CD4-positive, CD25-positive, alpha-beta regulatory T cell (primary cell): ENCODE measurements around the gene LGR4. TPM values are rescaled to one million over a fixed set of nuclear protein-coding genes. Genes with fewer than 3 reads are reported as not detected.

ENCODE experiments used
- ATAC-seq, 2 donors: fragments of 150-1000 bp; cut with Tn5 transposase; one replicate each; pipeline ENCODE4 v1.10.0; 2021; ENCODE audit warnings: low read depth in 2 of 2, moderate number of reproducible peaks in 2 of 2, moderate library complexity in 1 of 2
- DNase-seq, 3 donors: peaks; one replicate each; pipeline versions ENCODE4 v3.0.0 to v3.0.0-alpha.2; 2012 to 2022; ENCODE audit warnings: mixed read lengths in 1 of 3
- H3K27ac ChIP-seq: one replicate; pipeline ENCODE4 v1.7.0; 2013; ENCODE audit warnings: mild to moderate bottlenecking, low read length; ENCODE audit not compliant: insufficient read depth, poor library complexity, severe bottlenecking
- H3K27me3 ChIP-seq: one replicate; pipeline ENCODE4 v1.7.0; 2013; ENCODE audit warnings: low read length; ENCODE audit not compliant: control insufficient read depth, insufficient read depth
- H3K36me3 ChIP-seq: one replicate; pipeline ENCODE4 v1.7.0; 2013; ENCODE audit warnings: mild to moderate bottlenecking, low read length, moderate library complexity; ENCODE audit not compliant: control insufficient read depth, insufficient read depth
- H3K4me1 ChIP-seq: 2 replicates; pipeline ENCODE4 v1.7.0; 2013; ENCODE audit warnings: mild to moderate bottlenecking, low read length; ENCODE audit not compliant: insufficient read depth, control insufficient read depth, poor library complexity, severe bottlenecking
- H3K4me3 ChIP-seq: one replicate; pipeline ENCODE4 v1.7.0; 2013; ENCODE audit warnings: low read depth, mild to moderate bottlenecking, low read length, moderate library complexity
- H3K9me3 ChIP-seq, 2 experiments: 1 replicate in 1 of 2; 2 replicates in 1 of 2; pipeline ENCODE4 v1.7.0; 2013; ENCODE audit warnings: low read length in 2 of 2, mild to moderate bottlenecking in 1 of 2, moderate library complexity in 1 of 2; ENCODE audit not compliant: control insufficient read depth in 2 of 2
- H3K27ac Mint-ChIP-seq, 3 donors: one replicate each; pipeline ENCODE4 v1.8.0; 2020 to 2022; ENCODE audit warnings: mild to moderate bottlenecking in 3 of 3, mixed read lengths in 3 of 3, moderate library complexity in 2 of 3
- H3K27me3 Mint-ChIP-seq: one replicate; pipeline ENCODE4 v1.8.0; 2022; ENCODE audit warnings: mild to moderate bottlenecking, mixed read lengths
- H3K36me3 Mint-ChIP-seq: one replicate; pipeline ENCODE4 v1.8.0; 2020; ENCODE audit warnings: mixed read lengths
- H3K4me1 Mint-ChIP-seq, 4 donors: one replicate each; pipeline ENCODE4 v1.8.0; 2020 to 2022; ENCODE audit warnings: mixed read lengths in 4 of 4, mild to moderate bottlenecking in 1 of 4
- H3K4me3 Mint-ChIP-seq, 4 donors: one replicate each; pipeline ENCODE4 v1.8.0; 2020 to 2022; ENCODE audit warnings: mild to moderate bottlenecking in 4 of 4, mixed read lengths in 4 of 4, moderate library complexity in 3 of 4
- H3K9me3 Mint-ChIP-seq, 7 donors: one replicate each; pipeline ENCODE4 v1.8.0; 2020 to 2022; ENCODE audit warnings: mixed read lengths in 7 of 7, mild to moderate bottlenecking in 3 of 7, moderate library complexity in 2 of 7
- polyA plus RNA-seq, 4 donors: library from polyadenylated mRNA; unstranded; fragments of 300-500 nt; fragmentation: Illumina TruSeq; gene quantifications; one replicate each; pipeline ENCODE4 v1.2.3, GENCODE V29; 2021
- total RNA-seq: library from RNA; stranded (reverse); gene quantifications from one replicate; pipeline ENCODE4 v1.2.3, GENCODE V29; 2022

LGR4 gene
- total and polyA plus RNA-seq, 5 donors from 2014 or later = 0.27 to 2.7 (median 0.45) TPM; not detected in 1

DNA sequence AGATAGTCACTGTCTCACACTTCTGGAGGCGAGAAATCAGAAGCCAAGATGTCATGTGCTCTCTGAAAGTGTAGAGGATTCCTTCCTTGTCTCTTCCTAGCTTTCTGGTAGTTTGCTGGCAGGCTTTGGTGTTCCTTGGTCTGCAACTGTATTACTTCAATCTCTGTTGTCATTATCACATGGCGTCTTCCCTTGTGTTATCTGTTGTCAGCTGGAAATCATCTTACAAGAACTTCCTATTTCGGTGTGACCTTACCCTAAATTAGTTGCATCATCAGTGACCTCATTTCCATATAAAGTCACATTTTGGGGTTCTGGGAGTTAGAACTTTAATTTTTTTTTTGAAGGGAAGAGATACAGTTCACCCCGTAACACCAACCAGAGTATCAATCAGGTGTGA, 37.3 kb upstream of the LGR4 start:
- Histone ChIP-seq H3K27me3 (no peaks in the 10 kb centered on the region), H3K9me3 (peaks cover 0 to 2% of the 10 kb centered on the region in 2 experiments), H3K27ac (no peak overlapping the region), H3K4me1 (peaks cover 21% of the 10 kb centered on the region), H3K36me3 (no peaks in the 10 kb centered on the region), H3K4me3 (no peak overlapping the region)
- Mint-ChIP-seq H3K4me3 (peak overlapping the region in 2 of 4 donors; percentile 2 to 99), H3K36me3 (no peaks in the 10 kb centered on the region), H3K4me1 (peaks cover 23 to 34% (median 28%) of the 10 kb centered on the region in 4 donors), H3K27ac (no peak overlapping the region), H3K9me3 (peaks cover 0 to 6% (median 0%) of the 10 kb centered on the region in 7 donors), H3K27me3 (no peaks in the 10 kb centered on the region)
- DNase-seq (no peak), ATAC-seq (no peak)

DNA sequence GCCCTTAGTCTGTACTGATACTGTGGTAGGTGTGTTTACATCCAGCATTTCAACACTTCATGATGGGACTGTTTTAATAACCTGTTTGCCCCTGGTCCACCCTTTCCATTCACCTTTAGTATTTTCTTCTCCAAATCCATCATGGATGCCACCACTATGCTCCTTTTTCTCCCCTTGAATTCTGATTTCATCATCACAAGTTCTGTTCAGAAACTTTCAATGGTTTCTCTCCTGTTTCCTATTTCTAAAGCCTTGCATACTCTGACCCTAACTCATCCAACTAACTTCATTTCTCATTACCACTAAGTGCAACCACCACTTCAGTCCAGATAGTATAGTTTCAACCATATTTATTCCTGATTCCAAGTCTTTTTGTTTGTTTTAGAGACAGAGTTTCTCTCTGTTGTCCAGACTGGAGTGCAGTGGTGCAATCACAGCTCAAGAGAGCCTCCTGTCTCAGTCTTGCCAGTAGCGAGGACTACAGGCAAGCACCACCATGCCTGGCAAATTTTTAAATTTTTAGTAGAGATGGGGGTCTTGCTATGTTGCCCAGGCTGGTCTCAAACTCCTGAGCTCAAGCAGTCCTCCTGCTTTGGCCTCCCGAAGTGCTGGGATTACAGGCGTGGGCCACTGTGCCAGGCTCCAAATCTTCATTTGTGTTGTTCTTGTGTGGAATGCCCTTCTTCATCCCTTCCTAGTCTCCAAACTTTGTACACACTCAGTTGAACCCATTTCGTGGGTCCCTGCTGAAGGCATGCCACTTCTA, 35.1 kb upstream of the LGR4 start:
- H3K36me3 Mint-ChIP-seq = no peaks in the 10 kb centered on the region
- Histone ChIP-seq H3K27ac (no peak overlapping the region), H3K27me3 (no peaks in the 10 kb centered on the region), H3K4me1 (peaks cover 25% of the 10 kb centered on the region), H3K4me3 (peak overlapping the region; percentile 98), H3K9me3 (no peaks in the 10 kb centered on the region), H3K36me3 (no peaks in the 10 kb centered on the region)
- no peaks in the 10 kb centered on the region for H3K27me3 Mint-ChIP-seq
- DNase-seq = no peak
- H3K4me1 Mint-ChIP-seq = peaks cover 29 to 53% (median 40%) of the 10 kb centered on the region in 4 donors
- peaks cover 0 to 4% (median 0%) of the 10 kb centered on the region in 7 donors for H3K9me3 Mint-ChIP-seq
- no peak for ATAC-seq
- peak overlapping the region; percentile 98 to 100 (median 99) for H3K4me3 Mint-ChIP-seq
- H3K27ac Mint-ChIP-seq = peak overlapping the region; percentile 97 to 99 (median 98)

DNA sequence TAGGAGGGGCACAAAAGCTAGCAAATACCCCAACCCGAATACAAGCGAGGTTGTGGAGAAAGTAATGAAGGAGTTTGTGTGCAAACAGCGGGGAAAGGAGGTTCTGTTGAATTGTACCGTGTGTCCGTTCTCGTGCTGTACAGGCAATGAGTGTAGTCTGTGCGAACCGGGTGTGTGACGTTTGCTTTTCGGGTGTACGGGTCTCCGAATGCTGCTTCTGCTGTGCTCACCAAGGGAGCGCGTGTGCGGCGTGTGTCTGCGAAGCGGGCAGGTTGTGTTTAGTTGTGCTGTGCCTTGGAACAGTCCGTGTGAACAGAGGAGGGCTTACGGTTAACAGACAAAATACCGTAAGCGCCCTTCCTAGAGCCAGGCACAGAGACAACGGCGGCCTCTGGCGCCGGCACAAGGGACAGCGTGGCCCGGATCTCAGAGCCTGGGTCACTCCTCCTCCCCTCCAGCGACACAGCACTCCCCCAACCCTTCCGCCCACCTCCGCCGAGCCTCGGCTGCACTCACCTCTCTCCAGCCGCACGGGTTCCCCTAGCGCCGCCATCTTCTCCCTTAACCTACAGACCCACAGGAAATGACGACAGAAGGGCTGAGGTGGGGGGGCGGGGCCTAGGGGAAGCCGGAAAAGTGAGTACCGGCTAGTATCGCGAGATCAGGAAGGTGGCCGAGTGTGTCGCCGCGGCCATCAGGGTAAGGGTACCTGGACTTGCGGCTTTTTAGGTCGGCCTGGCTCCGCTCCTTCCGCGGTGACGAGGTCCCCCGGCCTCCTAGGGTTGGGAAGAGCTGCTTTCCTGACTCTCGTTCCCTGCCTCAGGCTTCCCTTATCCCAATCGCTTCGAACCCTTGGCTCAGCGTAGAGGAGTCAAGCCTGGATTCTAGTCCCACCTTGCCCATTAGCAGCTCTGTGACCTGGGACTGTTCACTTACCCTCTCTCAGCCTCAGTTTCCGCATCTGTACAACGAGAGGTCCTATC, 33.9 kb upstream of the LGR4 start, which contains the start of gene LIN7C:
Gene LIN7C (minus strand): TSS at position 570 of the 983 bp plus-strand sequence. CDS start 17 bp downstream, at position 553.
- Mint-ChIP-seq H3K27me3 (no peaks in the 10 kb centered on the region), H3K27ac (peak within 1 kb of the TSS; percentile 97 to 99 (median 98)), H3K4me1 (peaks cover 34 to 65% (median 48%) of the 10 kb centered on the region in 4 donors), H3K4me3 (peak within 1 kb of the TSS; percentile 98 to 100 (median 99)), H3K36me3 (peaks cover 5% of the 10 kb centered on the region), H3K9me3 (peaks cover 0 to 4% (median 0%) of the 10 kb centered on the region in 7 donors)
- Histone ChIP-seq H3K4me3 (peak within 1 kb of the TSS; percentile 98), H3K9me3 (no peaks in the 10 kb centered on the region), H3K27me3 (no peaks in the 10 kb centered on the region), H3K36me3 (peaks cover 8% of the 10 kb centered on the region), H3K4me1 (peaks cover 25% of the 10 kb centered on the region), H3K27ac (peak within 1 kb of the TSS; percentile 93)
- ATAC-seq (peak; percentile 92), DNase-seq (peak; percentile 93 to 97 (median 96))

DNA sequence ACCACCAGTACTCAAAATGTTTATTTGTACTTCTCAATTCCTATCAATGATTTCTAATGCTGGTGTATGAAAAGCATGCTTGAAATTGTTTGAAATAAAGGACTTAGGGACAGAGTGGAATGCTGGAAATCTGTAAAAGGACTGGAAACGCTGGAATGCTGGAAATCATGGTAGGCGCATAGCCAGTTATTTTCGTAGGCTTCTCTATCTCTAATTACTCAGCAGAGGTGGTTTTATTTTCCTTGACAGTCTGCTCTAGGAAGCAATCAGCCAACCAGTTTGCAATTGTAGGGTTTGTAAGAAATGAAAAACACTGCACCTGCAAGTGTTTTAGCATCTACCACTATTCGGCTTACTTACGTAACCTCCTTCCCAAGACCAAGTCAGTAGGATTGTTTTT, 33.2 kb upstream of the LGR4 start:
- peak overlapping the region; percentile 98 for H3K4me3 ChIP-seq
- H3K4me3 Mint-ChIP-seq = peak overlapping the region; percentile 98 to 100 (median 99)

DNA sequence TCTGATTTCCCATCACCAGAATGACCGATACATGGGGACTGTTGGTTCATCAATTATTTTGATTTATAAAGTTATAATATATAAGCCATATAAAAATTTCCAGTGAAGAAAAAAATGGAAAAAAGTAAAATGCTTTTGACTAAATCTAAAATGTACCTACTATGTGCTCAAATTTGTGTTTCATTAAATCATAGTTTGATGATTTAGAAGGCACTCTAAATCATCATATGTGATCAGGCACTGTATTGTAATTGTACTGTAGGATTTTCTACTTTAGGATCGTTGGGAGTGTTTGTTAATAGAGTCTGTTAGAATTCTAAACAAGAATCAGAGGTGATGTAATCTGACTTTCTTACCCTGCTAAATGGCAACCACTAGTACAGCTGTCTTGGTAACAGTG, 31.6 kb upstream of the LGR4 start:
- ATAC-seq = no peak
- Mint-ChIP-seq H3K27me3 (no peaks in the 10 kb centered on the region), H3K36me3 (peaks cover 12% of the 10 kb centered on the region), H3K4me3 (peak overlapping the region; percentile 35 to 100 (median 99)), H3K4me1 (peaks cover 34 to 72% (median 48%) of the 10 kb centered on the region in 4 donors), H3K27ac (peak overlapping the region in 2 of 3 donors; percentile 5 to 97), H3K9me3 (peaks cover 0 to 4% (median 0%) of the 10 kb centered on the region in 7 donors)
- Histone ChIP-seq H3K27ac (no peak overlapping the region), H3K36me3 (peaks cover 28% of the 10 kb centered on the region), H3K4me3 (peak overlapping the region; percentile 17), H3K4me1 (peaks cover 25% of the 10 kb centered on the region), H3K27me3 (no peaks in the 10 kb centered on the region), H3K9me3 (no peaks in the 10 kb centered on the region)
- DNase-seq = no peak

More for the DNA sequence above, 33.2 kb upstream of the LGR4 start:
- no peak for ATAC-seq
- H3K27me3 Mint-ChIP-seq = no peaks in the 10 kb centered on the region
- H3K36me3 ChIP-seq = peaks cover 15% of the 10 kb centered on the region
- H3K27ac Mint-ChIP-seq = peak overlapping the region; percentile 97 to 99 (median 98)
- peak overlapping the region; percentile 93 for H3K27ac ChIP-seq
- H3K36me3 Mint-ChIP-seq = peaks cover 6% of the 10 kb centered on the region
- no peak for DNase-seq
- H3K27me3 ChIP-seq = no peaks in the 10 kb centered on the region
- H3K9me3 ChIP-seq = no peaks in the 10 kb centered on the region
- H3K4me1 ChIP-seq = peaks cover 25% of the 10 kb centered on the region
- peaks cover 0 to 4% (median 0%) of the 10 kb centered on the region in 7 donors for H3K9me3 Mint-ChIP-seq
- H3K4me1 Mint-ChIP-seq = peaks cover 34 to 66% (median 47%) of the 10 kb centered on the region in 4 donors

DNA sequence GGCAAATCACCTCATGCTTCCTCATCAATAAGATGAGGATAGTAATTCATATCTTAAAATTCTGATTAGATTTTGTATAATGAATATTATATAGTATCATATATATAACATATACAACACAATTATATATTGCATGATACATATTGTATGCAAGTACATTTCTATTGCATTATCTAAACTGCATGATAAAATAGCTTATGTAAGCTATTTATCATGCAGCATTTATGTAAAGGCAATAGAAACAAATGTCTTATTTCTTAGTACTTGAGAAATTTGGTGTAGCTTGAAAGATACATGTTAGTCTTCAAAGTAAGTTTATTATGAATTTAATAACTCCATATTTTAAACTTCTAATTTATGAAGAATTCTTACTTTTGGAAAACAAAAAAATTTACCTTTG, 28.5 kb upstream of the LGR4 start:
- peaks cover 23 to 61% (median 41%) of the 10 kb centered on the region in 4 donors for H3K4me1 Mint-ChIP-seq
- Histone ChIP-seq H3K9me3 (no peaks in the 10 kb centered on the region), H3K27me3 (no peaks in the 10 kb centered on the region), H3K4me3 (no peak overlapping the region), H3K4me1 (peaks cover 16% of the 10 kb centered on the region), H3K36me3 (peaks cover 54% of the 10 kb centered on the region), H3K27ac (peak overlapping the region; percentile 21)
- ATAC-seq (no peak), DNase-seq (no peak)
- H3K27ac Mint-ChIP-seq = no peak overlapping the region
- H3K36me3 Mint-ChIP-seq = peaks cover 24% of the 10 kb centered on the region
- peak overlapping the region in 1 of 4 donors; percentile 21 for H3K4me3 Mint-ChIP-seq
- no peaks in the 10 kb centered on the region for H3K9me3 Mint-ChIP-seq
- H3K27me3 Mint-ChIP-seq = no peaks in the 10 kb centered on the region

DNA sequence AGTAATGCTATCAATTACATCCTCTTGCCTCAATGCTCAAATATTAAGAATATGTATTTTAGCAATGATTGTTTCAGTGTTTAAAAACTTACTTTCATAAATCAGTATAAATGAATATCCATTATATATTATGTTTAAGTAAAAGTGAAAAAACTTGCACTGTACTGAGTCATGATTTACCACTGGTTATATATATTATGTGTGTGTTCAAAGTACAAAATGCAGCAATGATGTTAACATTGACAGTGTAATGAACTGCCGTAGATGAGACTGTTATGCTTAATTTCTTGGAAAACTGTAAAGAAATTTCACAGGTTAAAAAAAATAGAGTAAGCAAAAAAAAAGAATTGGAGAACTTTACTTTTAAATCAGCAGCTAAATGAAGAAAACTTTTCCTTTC, 25.3 kb upstream of the LGR4 start:
- DNase-seq = no peak
- Mint-ChIP-seq H3K36me3 (peaks cover 29% of the 10 kb centered on the region), H3K27ac (no peak overlapping the region), H3K9me3 (no peaks in the 10 kb centered on the region), H3K4me3 (no peak overlapping the region), H3K27me3 (no peaks in the 10 kb centered on the region), H3K4me1 (peaks cover 12 to 37% (median 25%) of the 10 kb centered on the region in 4 donors)
- no peaks in the 10 kb centered on the region for H3K4me1 ChIP-seq
- no peak for ATAC-seq
- no peak overlapping the region for H3K4me3 ChIP-seq
- H3K9me3 ChIP-seq = no peaks in the 10 kb centered on the region
- H3K36me3 ChIP-seq = peaks cover 67% of the 10 kb centered on the region
- no peaks in the 10 kb centered on the region for H3K27me3 ChIP-seq
- H3K27ac ChIP-seq = no peak overlapping the region
